Measurements from ENCODE around the gene GSE1. TPM values are rescaled to one million over a fixed set of nuclear protein-coding genes. Genes with fewer than 3 reads are reported as not detected.

Gene GSE1
- total and polyA plus RNA-seq, 2 experiments from 2014 or later = 32.4 to 135 TPM

- H3K79me2 ChIP-seq (replicated peaks; ENCODE audit: insufficient read depth) = peaks cover 100% of the 10 kb centered on the region
These were observed 19.8 kb downstream of the GSE1 start for GRCh38 chr16:85632709-85633437.

More at GRCh38 chr16:85632709-85633437, 19.8 kb downstream of the GSE1 start:
- no peak overlapping the region for H2AFZ ChIP-seq
- DNase-seq (ENCODE audit: low spot score) (no peak), ATAC-seq (no peak)
- H3K4me3 ChIP-seq = no peak overlapping the region
- peaks cover 13% of the 10 kb centered on the region for H3K27me3 Mint-ChIP-seq (ENCODE audit: insufficient read depth, low read depth, poor library complexity)
- H3K36me3 ChIP-seq (ENCODE audit: insufficient read depth) = no peaks in the 10 kb centered on the region
- H3K27me3 ChIP-seq (ENCODE audit: insufficient read depth) = no peaks in the 10 kb centered on the region
- no peaks in the 10 kb centered on the region for H3K4me1 ChIP-seq (ENCODE audit: insufficient read depth)
- H3K4me1 Mint-ChIP-seq = peaks cover 13% of the 10 kb centered on the region; the same call in 2 of the 3 replicates
- H3K36me3 Mint-ChIP-seq (ENCODE audit: low read depth) = peaks cover 26% of the 10 kb centered on the region
- H3K9me2 ChIP-seq (ENCODE audit: insufficient read depth) = no peaks in the 10 kb centered on the region
- H3F3A ChIP-seq (replicated peaks; ENCODE audit: low read depth) = 0 out of 2 replicates have a peak, but pooled peaks cover 5% of the 10 kb centered on the region
- TF ChIP-seq, protein P1, sequence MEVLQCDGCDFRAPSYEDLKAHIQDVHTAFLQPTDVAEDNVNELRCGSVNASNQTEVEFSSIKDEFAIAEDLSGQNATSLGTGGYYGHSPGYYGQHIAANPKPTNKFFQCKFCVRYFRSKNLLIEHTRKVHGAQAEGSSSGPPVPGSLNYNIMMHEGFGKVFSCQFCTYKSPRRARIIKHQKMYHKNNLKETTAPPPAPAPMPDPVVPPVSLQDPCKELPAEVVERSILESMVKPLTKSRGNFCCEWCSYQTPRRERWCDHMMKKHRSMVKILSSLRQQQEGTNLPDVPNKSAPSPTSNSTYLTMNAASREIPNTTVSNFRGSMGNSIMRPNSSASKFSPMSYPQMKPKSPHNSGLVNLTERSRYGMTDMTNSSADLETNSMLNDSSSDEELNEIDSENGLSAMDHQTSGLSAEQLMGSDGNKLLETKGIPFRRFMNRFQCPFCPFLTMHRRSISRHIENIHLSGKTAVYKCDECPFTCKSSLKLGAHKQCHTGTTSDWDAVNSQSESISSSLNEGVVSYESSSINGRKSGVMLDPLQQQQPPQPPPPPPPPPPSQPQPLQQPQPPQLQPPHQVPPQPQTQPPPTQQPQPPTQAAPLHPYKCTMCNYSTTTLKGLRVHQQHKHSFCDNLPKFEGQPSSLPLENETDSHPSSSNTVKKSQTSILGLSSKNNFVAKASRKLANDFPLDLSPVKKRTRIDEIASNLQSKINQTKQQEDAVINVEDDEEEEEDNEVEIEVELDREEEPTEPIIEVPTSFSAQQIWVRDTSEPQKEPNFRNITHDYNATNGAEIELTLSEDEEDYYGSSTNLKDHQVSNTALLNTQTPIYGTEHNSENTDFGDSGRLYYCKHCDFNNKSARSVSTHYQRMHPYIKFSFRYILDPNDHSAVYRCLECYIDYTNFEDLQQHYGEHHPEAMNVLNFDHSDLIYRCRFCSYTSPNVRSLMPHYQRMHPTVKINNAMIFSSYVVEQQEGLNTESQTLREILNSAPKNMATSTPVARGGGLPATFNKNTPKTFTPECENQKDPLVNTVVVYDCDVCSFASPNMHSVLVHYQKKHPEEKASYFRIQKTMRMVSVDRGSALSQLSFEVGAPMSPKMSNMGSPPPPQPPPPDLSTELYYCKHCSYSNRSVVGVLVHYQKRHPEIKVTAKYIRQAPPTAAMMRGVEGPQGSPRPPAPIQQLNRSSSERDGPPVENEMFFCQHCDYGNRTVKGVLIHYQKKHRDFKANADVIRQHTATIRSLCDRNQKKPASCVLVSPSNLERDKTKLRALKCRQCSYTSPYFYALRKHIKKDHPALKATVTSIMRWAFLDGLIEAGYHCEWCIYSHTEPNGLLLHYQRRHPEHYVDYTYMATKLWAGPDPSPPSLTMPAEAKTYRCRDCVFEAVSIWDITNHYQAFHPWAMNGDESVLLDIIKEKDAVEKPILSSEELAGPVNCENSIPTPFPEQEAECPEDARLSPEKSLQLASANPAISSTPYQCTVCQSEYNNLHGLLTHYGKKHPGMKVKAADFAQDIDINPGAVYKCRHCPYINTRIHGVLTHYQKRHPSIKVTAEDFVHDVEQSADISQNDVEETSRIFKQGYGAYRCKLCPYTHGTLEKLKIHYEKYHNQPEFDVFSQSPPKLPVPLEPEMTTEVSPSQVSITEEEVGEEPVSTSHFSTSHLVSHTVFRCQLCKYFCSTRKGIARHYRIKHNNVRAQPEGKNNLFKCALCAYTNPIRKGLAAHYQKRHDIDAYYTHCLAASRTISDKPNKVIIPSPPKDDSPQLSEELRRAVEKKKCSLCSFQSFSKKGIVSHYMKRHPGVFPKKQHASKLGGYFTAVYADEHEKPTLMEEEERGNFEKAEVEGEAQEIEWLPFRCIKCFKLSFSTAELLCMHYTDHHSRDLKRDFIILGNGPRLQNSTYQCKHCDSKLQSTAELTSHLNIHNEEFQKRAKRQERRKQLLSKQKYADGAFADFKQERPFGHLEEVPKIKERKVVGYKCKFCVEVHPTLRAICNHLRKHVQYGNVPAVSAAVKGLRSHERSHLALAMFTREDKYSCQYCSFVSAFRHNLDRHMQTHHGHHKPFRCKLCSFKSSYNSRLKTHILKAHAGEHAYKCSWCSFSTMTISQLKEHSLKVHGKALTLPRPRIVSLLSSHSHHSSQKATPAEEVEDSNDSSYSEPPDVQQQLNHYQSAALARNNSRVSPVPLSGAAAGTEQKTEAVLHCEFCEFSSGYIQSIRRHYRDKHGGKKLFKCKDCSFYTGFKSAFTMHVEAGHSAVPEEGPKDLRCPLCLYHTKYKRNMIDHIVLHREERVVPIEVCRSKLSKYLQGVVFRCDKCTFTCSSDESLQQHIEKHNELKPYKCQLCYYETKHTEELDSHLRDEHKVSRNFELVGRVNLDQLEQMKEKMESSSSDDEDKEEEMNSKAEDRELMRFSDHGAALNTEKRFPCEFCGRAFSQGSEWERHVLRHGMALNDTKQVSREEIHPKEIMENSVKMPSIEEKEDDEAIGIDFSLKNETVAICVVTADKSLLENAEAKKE (CRISPR knock-in tag; IDR thresholded peaks at IDR 0.05) = no peak
- TF ChIP-seq POLR2AphosphoS5 (IDR thresholded peaks at IDR 0.05; ENCODE audit: low read depth) (no peak), ZNF114 (CRISPR knock-in tag; IDR thresholded peaks at IDR 0.05) (no peak), CREB1 (CRISPR knock-in tag; IDR thresholded peaks at IDR 0.05; ENCODE audit: low read depth) (no peak), STAT1 (IDR thresholded peaks at IDR 0.05; ENCODE audit: unreplicated experiment) (no peak), ZNF331 (CRISPR knock-in tag; IDR thresholded peaks at IDR 0.05; ENCODE audit: low read depth) (no peak)
- TF ChIP-seq, protein P2, sequence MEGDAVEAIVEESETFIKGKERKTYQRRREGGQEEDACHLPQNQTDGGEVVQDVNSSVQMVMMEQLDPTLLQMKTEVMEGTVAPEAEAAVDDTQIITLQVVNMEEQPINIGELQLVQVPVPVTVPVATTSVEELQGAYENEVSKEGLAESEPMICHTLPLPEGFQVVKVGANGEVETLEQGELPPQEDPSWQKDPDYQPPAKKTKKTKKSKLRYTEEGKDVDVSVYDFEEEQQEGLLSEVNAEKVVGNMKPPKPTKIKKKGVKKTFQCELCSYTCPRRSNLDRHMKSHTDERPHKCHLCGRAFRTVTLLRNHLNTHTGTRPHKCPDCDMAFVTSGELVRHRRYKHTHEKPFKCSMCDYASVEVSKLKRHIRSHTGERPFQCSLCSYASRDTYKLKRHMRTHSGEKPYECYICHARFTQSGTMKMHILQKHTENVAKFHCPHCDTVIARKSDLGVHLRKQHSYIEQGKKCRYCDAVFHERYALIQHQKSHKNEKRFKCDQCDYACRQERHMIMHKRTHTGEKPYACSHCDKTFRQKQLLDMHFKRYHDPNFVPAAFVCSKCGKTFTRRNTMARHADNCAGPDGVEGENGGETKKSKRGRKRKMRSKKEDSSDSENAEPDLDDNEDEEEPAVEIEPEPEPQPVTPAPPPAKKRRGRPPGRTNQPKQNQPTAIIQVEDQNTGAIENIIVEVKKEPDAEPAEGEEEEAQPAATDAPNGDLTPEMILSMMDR (conservative IDR thresholded peaks at IDR 0.05; ENCODE audit: low read depth in 2 of 2) = no peak
- H3K27ac Mint-ChIP-seq = no peak overlapping the region
- no peak overlapping the region for H3K4me2 ChIP-seq
- no peak overlapping the region for H3K27ac ChIP-seq (ENCODE audit: low read depth)
- peaks cover 15% of the 10 kb centered on the region for H3K9me3 Mint-ChIP-seq
- H3K4me3 Mint-ChIP-seq = no peak overlapping the region
- peaks cover 65% of the 10 kb centered on the region for H4K20me1 ChIP-seq (replicated peaks; ENCODE audit: insufficient read depth)
